ENCODE results near the gene GRID2.

DNA sequence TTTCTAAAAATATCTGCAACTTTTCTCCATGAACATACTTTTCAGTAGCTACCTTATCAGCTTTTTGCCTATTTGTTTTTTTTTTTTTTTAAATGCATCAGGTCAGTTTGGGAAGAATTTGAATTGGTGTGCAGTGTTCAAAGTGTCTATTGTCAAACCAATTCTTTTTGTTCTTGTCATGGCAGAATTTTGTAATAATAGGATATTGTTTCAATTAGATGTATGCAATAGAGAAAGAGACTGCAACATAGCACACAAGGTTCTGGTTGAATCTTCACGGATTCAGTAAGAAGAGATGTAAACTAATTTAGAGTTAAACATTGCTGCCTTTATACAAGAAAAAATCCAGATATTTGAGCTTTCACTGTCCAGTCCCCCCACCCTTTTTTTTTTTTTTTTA is 277.1 kb downstream of the GRID2 start:
- TF ChIP-seq, protein P1, sequence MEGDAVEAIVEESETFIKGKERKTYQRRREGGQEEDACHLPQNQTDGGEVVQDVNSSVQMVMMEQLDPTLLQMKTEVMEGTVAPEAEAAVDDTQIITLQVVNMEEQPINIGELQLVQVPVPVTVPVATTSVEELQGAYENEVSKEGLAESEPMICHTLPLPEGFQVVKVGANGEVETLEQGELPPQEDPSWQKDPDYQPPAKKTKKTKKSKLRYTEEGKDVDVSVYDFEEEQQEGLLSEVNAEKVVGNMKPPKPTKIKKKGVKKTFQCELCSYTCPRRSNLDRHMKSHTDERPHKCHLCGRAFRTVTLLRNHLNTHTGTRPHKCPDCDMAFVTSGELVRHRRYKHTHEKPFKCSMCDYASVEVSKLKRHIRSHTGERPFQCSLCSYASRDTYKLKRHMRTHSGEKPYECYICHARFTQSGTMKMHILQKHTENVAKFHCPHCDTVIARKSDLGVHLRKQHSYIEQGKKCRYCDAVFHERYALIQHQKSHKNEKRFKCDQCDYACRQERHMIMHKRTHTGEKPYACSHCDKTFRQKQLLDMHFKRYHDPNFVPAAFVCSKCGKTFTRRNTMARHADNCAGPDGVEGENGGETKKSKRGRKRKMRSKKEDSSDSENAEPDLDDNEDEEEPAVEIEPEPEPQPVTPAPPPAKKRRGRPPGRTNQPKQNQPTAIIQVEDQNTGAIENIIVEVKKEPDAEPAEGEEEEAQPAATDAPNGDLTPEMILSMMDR (IDR thresholded peaks at IDR 0.05) = no peak
- no peak for TF ChIP-seq POLR2A (IDR thresholded peaks at IDR 0.05)
- TF ChIP-seq POLR2AphosphoS5 (IDR thresholded peaks at IDR 0.05; ENCODE audit: insufficient read depth in 1 of 2, low read depth in 1 of 2) = no peak
